ENCODE measurements around the gene ACOT8. TPM values are rescaled to one million over a fixed set of nuclear protein-coding genes. Genes with fewer than 3 reads are reported as not detected.

ACOT8 gene
- total and polyA plus RNA-seq, 2 donors (not counting 3 experiments of a cell fraction or from before 2014, with no cell fraction given): 15.5 to 50.9 TPM

DNA sequence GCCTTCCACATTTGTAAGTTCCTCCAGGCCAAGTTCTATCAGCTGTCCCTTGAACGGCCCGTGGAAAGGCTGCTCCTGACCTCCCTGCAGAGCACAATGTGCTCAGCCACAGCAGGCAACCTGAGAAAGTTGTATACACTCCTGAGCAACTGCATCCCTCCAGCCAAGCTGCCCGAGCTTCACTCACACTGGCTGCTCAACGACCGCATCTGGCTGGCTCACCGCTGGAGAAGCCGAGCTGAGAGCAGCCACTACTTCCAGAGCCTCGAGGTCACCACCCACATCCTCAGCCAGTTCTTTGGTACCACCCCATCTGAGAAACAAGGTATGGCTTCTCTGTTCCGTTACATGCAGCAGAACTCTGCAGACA is 25.9 kb upstream of the ACOT8 start:
- POLR2A ChIA-PET: interaction anchor here (0.7 kb wide), 1 partner anchor 52 kb away, joined by 4 read pairs; no protein-coding TSS in a partner anchor
- H3K9ac ChIP-seq (replicated peaks; ENCODE audit: extremely low read depth, insufficient read depth, low read length): no peak overlapping the region
- no peak overlapping the region for H3K4me3 ChIP-seq (replicated peaks in 1 of 3; ENCODE audit: insufficient read depth in 1 of 3, low read depth in 1 of 3, low read length in 3 of 3)
- dilution Hi-C loops (cut with MboI; ENCODE audit: extremely low pct_ligation_motif_present, low sequenced_read_pairs) (no loop called here), intact Hi-C loops (cut with micrococcal nuclease) (no loop called here)
- TF ChIP-seq, protein P1, sequence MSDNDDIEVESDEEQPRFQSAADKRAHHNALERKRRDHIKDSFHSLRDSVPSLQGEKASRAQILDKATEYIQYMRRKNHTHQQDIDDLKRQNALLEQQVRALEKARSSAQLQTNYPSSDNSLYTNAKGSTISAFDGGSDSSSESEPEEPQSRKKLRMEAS (IDR thresholded peaks at IDR 0.05; ENCODE audit: insufficient read depth, insufficient read length): no peak
- no peak for TF ChIP-seq GATA2 (IDR thresholded peaks at IDR 0.05; ENCODE audit: insufficient read depth, insufficient read length, low read depth, low read length)
- no peak for TF ChIP-seq JUN (IDR thresholded peaks at IDR 0.05; ENCODE audit: borderline replicate concordance, insufficient read depth, insufficient read length, low read depth)
- no peak for TF ChIP-seq FOS (IDR thresholded peaks at IDR 0.05; ENCODE audit: borderline replicate concordance, insufficient read depth, low read length)
- TF ChIP-seq MYC (IDR thresholded peaks at IDR 0.05; ENCODE audit: low read depth, low read length): no peak
- TF ChIP-seq POLR2AphosphoS5 (IDR thresholded peaks at IDR 0.05; ENCODE audit: insufficient read depth, low read depth, low read length): no peak
- TF ChIP-seq EZH2 (IDR thresholded peaks at IDR 0.05; ENCODE audit: borderline replicate concordance, low read depth, low read length, severe bottlenecking): no peak
- TF ChIP-seq POLR2A (IDR thresholded peaks at IDR 0.05; ENCODE audit: low read depth, low read length): no peak
- TF ChIP-seq, protein P2, sequence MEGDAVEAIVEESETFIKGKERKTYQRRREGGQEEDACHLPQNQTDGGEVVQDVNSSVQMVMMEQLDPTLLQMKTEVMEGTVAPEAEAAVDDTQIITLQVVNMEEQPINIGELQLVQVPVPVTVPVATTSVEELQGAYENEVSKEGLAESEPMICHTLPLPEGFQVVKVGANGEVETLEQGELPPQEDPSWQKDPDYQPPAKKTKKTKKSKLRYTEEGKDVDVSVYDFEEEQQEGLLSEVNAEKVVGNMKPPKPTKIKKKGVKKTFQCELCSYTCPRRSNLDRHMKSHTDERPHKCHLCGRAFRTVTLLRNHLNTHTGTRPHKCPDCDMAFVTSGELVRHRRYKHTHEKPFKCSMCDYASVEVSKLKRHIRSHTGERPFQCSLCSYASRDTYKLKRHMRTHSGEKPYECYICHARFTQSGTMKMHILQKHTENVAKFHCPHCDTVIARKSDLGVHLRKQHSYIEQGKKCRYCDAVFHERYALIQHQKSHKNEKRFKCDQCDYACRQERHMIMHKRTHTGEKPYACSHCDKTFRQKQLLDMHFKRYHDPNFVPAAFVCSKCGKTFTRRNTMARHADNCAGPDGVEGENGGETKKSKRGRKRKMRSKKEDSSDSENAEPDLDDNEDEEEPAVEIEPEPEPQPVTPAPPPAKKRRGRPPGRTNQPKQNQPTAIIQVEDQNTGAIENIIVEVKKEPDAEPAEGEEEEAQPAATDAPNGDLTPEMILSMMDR (IDR thresholded peaks at IDR 0.05; ENCODE audit: extremely low read depth in 1 of 2, insufficient read depth in 1 of 2, low read depth in 1 of 2, low read length in 2 of 2): no peak
- H3K79me2 ChIP-seq (ENCODE audit: control insufficient read depth, insufficient read depth, low read length): peaks cover 24% of the 10 kb centered on the region
- H4K20me1 ChIP-seq (replicated peaks; ENCODE audit: control insufficient read depth, extremely low read depth, insufficient read depth, low read length): no peaks in the 10 kb centered on the region
- FAIRE-seq (no peak), DNase-seq (ENCODE audit: low read depth, low spot score) (no peak)
- H2AFZ ChIP-seq (ENCODE audit: low read depth, low read length): no peak overlapping the region
- CTCF ChIA-PET: interaction anchor here (1.2 to 2.5 kb wide), 2 partner anchors 27 to 87 kb away, joined by 3 to 11 read pairs; no protein-coding TSS in a partner anchor
- H3K36me3 ChIP-seq (ENCODE audit: control insufficient read depth in 2 of 2, extremely low read depth in 1 of 2, insufficient read depth in 2 of 2, low read length in 2 of 2): peaks cover 4 to 19% of the 10 kb centered on the region in 2 experiments
- no peak overlapping the region for H3K27ac ChIP-seq (ENCODE audit: insufficient read depth, low read depth, low read length)
- no peaks in the 10 kb centered on the region for H3K9me1 ChIP-seq (replicated peaks; ENCODE audit: control insufficient read depth, extremely low read depth, insufficient read depth, low read length)
- no peaks in the 10 kb centered on the region for H3K27me3 ChIP-seq (ENCODE audit: control insufficient read depth in 2 of 2, insufficient read depth in 2 of 2, low read length in 2 of 2)
- no TSS peak for BruUV-seq (replicated peaks)
- no peak overlapping the region for H3K4me2 ChIP-seq (ENCODE audit: insufficient read depth, low read length)
- peaks cover 11% of the 10 kb centered on the region for H3K4me1 ChIP-seq (ENCODE audit: control insufficient read depth, extremely low read depth, insufficient read depth, low read length)
- H3K9me3 ChIP-seq (replicated peaks; ENCODE audit: control insufficient read depth, insufficient read depth, low read length): no peaks in the 10 kb centered on the region
